ENCODE data around the gene VWA2. TPM values are rescaled to one million over a fixed set of nuclear protein-coding genes. Genes with fewer than 3 reads are reported as not detected.

Gene VWA2
- total RNA-seq, 1 experiment from 2014 or later: not detected

- Histone ChIP-seq H3K27me3 (ENCODE audit: insufficient read depth, low read length) (peaks cover 44% of the 10 kb centered on the region), H3K36me3 (ENCODE audit: control insufficient read depth in 1 of 2, insufficient read depth in 2 of 2, low read length in 2 of 2) (no peaks in the 10 kb centered on the region), H4K20me1 (ENCODE audit: insufficient read depth) (no peaks in the 10 kb centered on the region), H3K9me3 (ENCODE audit: control insufficient read depth in 1 of 2, insufficient read depth in 1 of 2, low read depth in 1 of 2, low read length in 2 of 2) (no peaks in the 10 kb centered on the region), H3K9ac (ENCODE audit: low read length) (no peak overlapping the region), H3K4me3 (replicated peaks in 1 of 2; ENCODE audit: low read depth in 1 of 2, low read length in 2 of 2) (no peak overlapping the region), H3K27ac (ENCODE audit: low read depth, low read length) (no peak overlapping the region), H3K4me1 (ENCODE audit: control insufficient read depth in 1 of 2, insufficient read depth in 2 of 2, low read length in 2 of 2) (no peaks in the 10 kb centered on the region), H2AFZ (ENCODE audit: low read depth, low read length, poor library complexity, severe bottlenecking) (no peak overlapping the region), H3K79me2 (ENCODE audit: insufficient read depth, low read length) (no peaks in the 10 kb centered on the region), H3K4me2 (ENCODE audit: low read length) (no peak overlapping the region), H3K9me2 (ENCODE audit: insufficient read depth) (no peaks in the 10 kb centered on the region)
- ChIA-PET RAD21 (ENCODE audit: low non-redundant PET in 1 of 2, low total read pairs in 2 of 2, uncharacterized antibody in 2 of 2, unreplicated experiment in 2 of 2) (no interaction called here), POLR2A (no interaction called here), CTCF (no interaction called here)
- intact Hi-C loops (cut with micrococcal nuclease): no loop called here
- TF ChIP-seq TCF7L2 (IDR thresholded peaks at IDR 0.05; ENCODE audit: borderline replicate concordance, extremely low read depth, insufficient read depth, insufficient read length) (no peak), ZFX (IDR thresholded peaks at IDR 0.05) (no peak), POLR2A (IDR thresholded peaks at IDR 0.05; ENCODE audit: borderline replicate concordance, extremely low read depth, insufficient read depth, insufficient read length) (no peak), ZBTB33 (IDR thresholded peaks at IDR 0.05; ENCODE audit: extremely low read depth, insufficient replicate concordance, low read length) (no peak), EZH2 (IDR thresholded peaks at IDR 0.05) (no peak)
- no peak for DNase-seq (ENCODE audit: low read depth, low spot score)
- no peak for ATAC-seq
- BruUV-seq (replicated peaks): no TSS peak
These were observed 98.7 kb downstream of the VWA2 start for GRCh38 chr10:114337510-114338462.

GRCh38 chr10:114340816-114341215 is 101.8 kb downstream of the VWA2 start:
- H3K4me2 ChIP-seq (ENCODE audit: low read length): no peak overlapping the region
- ATAC-seq (no peak), DNase-seq (ENCODE audit: low read depth, low spot score) (no peak)
- H3K9me3 ChIP-seq (ENCODE audit: control insufficient read depth in 1 of 2, insufficient read depth in 1 of 2, low read depth in 1 of 2, low read length in 2 of 2): no peaks in the 10 kb centered on the region
- H3K79me2 ChIP-seq (ENCODE audit: insufficient read depth, low read length): no peaks in the 10 kb centered on the region
- POLR2A ChIA-PET: no interaction called here
- no peak overlapping the region for H3K27ac ChIP-seq (ENCODE audit: low read depth, low read length)
- intact Hi-C loops (cut with micrococcal nuclease): no loop called here
- RAD21 ChIA-PET (ENCODE audit: low non-redundant PET in 1 of 2, low total read pairs in 2 of 2, uncharacterized antibody in 2 of 2, unreplicated experiment in 2 of 2): no interaction called here
- H4K20me1 ChIP-seq (ENCODE audit: insufficient read depth): no peaks in the 10 kb centered on the region
- H2AFZ ChIP-seq (ENCODE audit: low read depth, low read length, poor library complexity, severe bottlenecking): no peak overlapping the region
- no peak overlapping the region for H3K4me3 ChIP-seq (replicated peaks in 1 of 2; ENCODE audit: low read depth in 1 of 2, low read length in 2 of 2)
- BruUV-seq (replicated peaks): no TSS peak
- H3K27me3 ChIP-seq (ENCODE audit: insufficient read depth, low read length): peaks cover 32% of the 10 kb centered on the region; the same call in 1 of the 2 replicates
- no peaks in the 10 kb centered on the region for H3K36me3 ChIP-seq (ENCODE audit: control insufficient read depth in 1 of 2, insufficient read depth in 2 of 2, low read length in 2 of 2)
- CTCF ChIA-PET: no interaction called here
- no peaks in the 10 kb centered on the region for H3K9me2 ChIP-seq (ENCODE audit: insufficient read depth)
- H3K4me1 ChIP-seq (ENCODE audit: control insufficient read depth in 1 of 2, insufficient read depth in 2 of 2, low read length in 2 of 2): no peaks in the 10 kb centered on the region
- no peak overlapping the region for H3K9ac ChIP-seq (ENCODE audit: low read length)
- TF ChIP-seq EZH2phosphoT487 (IDR thresholded peaks at IDR 0.05; ENCODE audit: borderline replicate concordance) (no peak), SP1 (IDR thresholded peaks at IDR 0.05; ENCODE audit: low read depth) (no peak), TCF7L2 (IDR thresholded peaks at IDR 0.05; ENCODE audit: borderline replicate concordance, extremely low read depth, insufficient read depth, insufficient read length) (no peak), ZFX (IDR thresholded peaks at IDR 0.05) (no peak), ZNF274 (IDR thresholded peaks at IDR 0.05; ENCODE audit: low read depth, low read length) (no peak), CEBPB (IDR thresholded peaks at IDR 0.05; ENCODE audit: low read depth) (no peak), POLR2A (IDR thresholded peaks at IDR 0.05; ENCODE audit: borderline replicate concordance, extremely low read depth, insufficient read depth, insufficient read length) (no peak), FOSL1 (IDR thresholded peaks at IDR 0.05; ENCODE audit: low read depth) (no peak), SRF (IDR thresholded peaks at IDR 0.05; ENCODE audit: low read depth) (no peak), ZBTB33 (IDR thresholded peaks at IDR 0.05; ENCODE audit: extremely low read depth, insufficient replicate concordance, low read length) (no peak)

Measured in HCT116 (cell line).